ENCODE data around the gene SAA2. TPM values are rescaled to one million over a fixed set of nuclear protein-coding genes. Genes with fewer than 3 reads are reported as not detected.

SAA2 gene
- total and polyA plus RNA-seq, 4 donors = 18.6 to 1,381 (median 80.6) TPM

GRCh38 chr11:18285841-18286240, 37.4 kb upstream of the SAA2 start:
- WGBS, 2 donors = 97 to 99% methylated on average over 1 of the region's 1 CpG
- no peak overlapping the region for H3K27ac ChIP-seq (ENCODE audit: low read depth in 1 of 2, low read length in 1 of 2)
- no peak overlapping the region for H3K9ac ChIP-seq (ENCODE audit: insufficient read depth in 1 of 2, low read length in 2 of 2)
- TF ChIP-seq CTCF (IDR thresholded peaks at IDR 0.05; ENCODE audit: control extremely low read depth, extremely low read depth) = no peak
- no peak for DNase-seq
- H3K4me3 ChIP-seq = no peak overlapping the region
- peaks cover 0 to 7% (median 3%) of the 10 kb centered on the region in 5 donors for H3K4me1 ChIP-seq (ENCODE audit: control insufficient read depth in 5 of 5, insufficient read depth in 5 of 5, low read length in 5 of 5)
- no peak for ATAC-seq (ENCODE audit: insufficient read depth, low FRiP score)
- H3K27me3 ChIP-seq (ENCODE audit: control insufficient read depth in 3 of 3, insufficient read depth in 3 of 3, low read length in 2 of 3) = no peaks in the 10 kb centered on the region
- peaks cover 21 to 34% (median 27%) of the 10 kb centered on the region in 4 donors for H3K36me3 ChIP-seq (ENCODE audit: control insufficient read depth in 4 of 4, insufficient read depth in 4 of 4, low read length in 4 of 4)
- no peaks in the 10 kb centered on the region for H3K9me3 ChIP-seq (ENCODE audit: control insufficient read depth in 4 of 4, insufficient read depth in 3 of 4, low read length in 3 of 4)

GRCh38 chr11:18282626-18283025, 34.2 kb upstream of the SAA2 start:
- TF ChIP-seq CTCF (IDR thresholded peaks at IDR 0.05; ENCODE audit: control extremely low read depth, extremely low read depth) = no peak
- WGBS, 2 donors = 88 to 96% methylated on average over 2 of the region's 2 CpGs
- Histone ChIP-seq H3K4me1 (ENCODE audit: control insufficient read depth in 5 of 5, insufficient read depth in 5 of 5, low read length in 5 of 5) (no peaks in the 10 kb centered on the region), H3K27me3 (ENCODE audit: control insufficient read depth in 3 of 3, insufficient read depth in 3 of 3, low read length in 2 of 3) (no peaks in the 10 kb centered on the region), H3K4me3 (no peak overlapping the region), H3K36me3 (ENCODE audit: control insufficient read depth in 4 of 4, insufficient read depth in 4 of 4, low read length in 4 of 4) (peaks cover 24 to 41% (median 27%) of the 10 kb centered on the region in 4 donors), H3K9me3 (ENCODE audit: control insufficient read depth in 4 of 4, insufficient read depth in 3 of 4, low read length in 3 of 4) (no peaks in the 10 kb centered on the region), H3K9ac (ENCODE audit: insufficient read depth in 1 of 2, low read length in 2 of 2) (no peak overlapping the region), H3K27ac (ENCODE audit: low read depth in 1 of 2, low read length in 1 of 2) (no peak overlapping the region)
- ATAC-seq (ENCODE audit: insufficient read depth, low FRiP score) (no peak), DNase-seq (no peak)

GRCh38 chr11:18280438-18281045, 32.1 kb upstream of the SAA2 start:
- Histone ChIP-seq H3K27me3 (ENCODE audit: control insufficient read depth in 3 of 3, insufficient read depth in 3 of 3, low read length in 2 of 3) (no peaks in the 10 kb centered on the region), H3K4me1 (ENCODE audit: control insufficient read depth in 5 of 5, insufficient read depth in 5 of 5, low read length in 5 of 5) (no peaks in the 10 kb centered on the region), H3K9ac (ENCODE audit: insufficient read depth in 1 of 2, low read length in 2 of 2) (no peak overlapping the region), H3K9me3 (ENCODE audit: control insufficient read depth in 4 of 4, insufficient read depth in 3 of 4, low read length in 3 of 4) (no peaks in the 10 kb centered on the region), H3K36me3 (ENCODE audit: control insufficient read depth in 4 of 4, insufficient read depth in 4 of 4, low read length in 4 of 4) (peaks cover 12 to 30% (median 18%) of the 10 kb centered on the region in 4 donors), H3K4me3 (no peak overlapping the region), H3K27ac (ENCODE audit: low read depth in 1 of 2, low read length in 1 of 2) (no peak overlapping the region)
- WGBS, 2 donors = 57 to 64% methylated on average over 4 of the region's 4 CpGs
- no peak for ATAC-seq (ENCODE audit: insufficient read depth, low FRiP score)
- DNase-seq = no peak
- TF ChIP-seq CTCF (IDR thresholded peaks at IDR 0.05; ENCODE audit: control extremely low read depth, extremely low read depth) = no peak

Measured in lung (tissue), 12 donors.